ENCODE data around the gene TBX2.
"Not testable (repeated sequence)": the region's sequence is repeated elsewhere in the genome, so short reads cannot be mapped to it uniquely, and the experiment has no call there.

- TF ChIP-seq CTCF, EP300, POLR2AphosphoS5 (IDR thresholded peaks at IDR 0.05): not testable (repeated sequence)
Observed at GRCh38 chr17:61359513-61359912, 40.1 kb upstream of the TBX2 start.
